ENCODE measurements around the gene DRAXIN.

Gene DRAXIN

GRCh38 chr1:11764115-11764514 lies 72.6 kb downstream of the DRAXIN start:
- TF ChIP-seq ZNF473 (tag by site-specific recombination; IDR thresholded peaks at IDR 0.05) (no peak), ZNF623 (tag by site-specific recombination; IDR thresholded peaks at IDR 0.05) (no peak), ZNF362 (tag by site-specific recombination; IDR thresholded peaks at IDR 0.05) (no peak), EGR2 (tag by site-specific recombination; IDR thresholded peaks at IDR 0.05; ENCODE audit: low read depth) (no peak), ZBTB7A (tag by site-specific recombination; IDR thresholded peaks at IDR 0.05; ENCODE audit: low read depth) (no peak), BCL11B (tag by site-specific recombination; IDR thresholded peaks at IDR 0.05; ENCODE audit: low read depth) (no peak), ZNF561 (tag by site-specific recombination; IDR thresholded peaks at IDR 0.05; ENCODE audit: borderline replicate concordance) (no peak), SALL2 (tag by site-specific recombination; IDR thresholded peaks at IDR 0.05; ENCODE audit: borderline replicate concordance) (no peak)
- Histone ChIP-seq H3K4me1 (ENCODE audit: control insufficient read depth, insufficient read depth, low read length) (no peaks in the 10 kb centered on the region), H3K9me3 (ENCODE audit: control insufficient read depth, insufficient read depth, low read depth, low read length) (no peaks in the 10 kb centered on the region), H3K27ac (ENCODE audit: extremely low read depth, low read depth, low read length) (no peak overlapping the region), H3K36me3 (ENCODE audit: control insufficient read depth in 2 of 2, insufficient read depth in 1 of 2, low read length in 2 of 2) (no peaks in the 10 kb centered on the region), H3K4me3 (ENCODE audit: low read depth, low read length) (no peak overlapping the region)
- CTCF ChIA-PET = no interaction called here
- POLR2A ChIA-PET = no interaction called here

- ChIA-PET POLR2A (no interaction called here), CTCF (no interaction called here)
- H3K36me3 ChIP-seq (ENCODE audit: control insufficient read depth in 2 of 2, insufficient read depth in 1 of 2, low read length in 2 of 2) = no peaks in the 10 kb centered on the region
- TF ChIP-seq ZNF175 (tag by site-specific recombination; IDR thresholded peaks at IDR 0.05) = no peak
- TF ChIP-seq ZNF10 (tag by site-specific recombination; IDR thresholded peaks at IDR 0.05) = no peak
- no peak for TF ChIP-seq ZNF626 (tag by site-specific recombination; IDR thresholded peaks at IDR 0.05)
- no peak for TF ChIP-seq ZBTB48 (tag by site-specific recombination; IDR thresholded peaks at IDR 0.05)
- TF ChIP-seq ZSCAN5A (tag by site-specific recombination; IDR thresholded peaks at IDR 0.05) = no peak
- no peak for TF ChIP-seq TRIM28 (IDR thresholded peaks at IDR 0.05; ENCODE audit: borderline replicate concordance, low read length)
- no peak for TF ChIP-seq ZNF37A (tag by site-specific recombination; IDR thresholded peaks at IDR 0.05)
- TF ChIP-seq, protein P1, sequence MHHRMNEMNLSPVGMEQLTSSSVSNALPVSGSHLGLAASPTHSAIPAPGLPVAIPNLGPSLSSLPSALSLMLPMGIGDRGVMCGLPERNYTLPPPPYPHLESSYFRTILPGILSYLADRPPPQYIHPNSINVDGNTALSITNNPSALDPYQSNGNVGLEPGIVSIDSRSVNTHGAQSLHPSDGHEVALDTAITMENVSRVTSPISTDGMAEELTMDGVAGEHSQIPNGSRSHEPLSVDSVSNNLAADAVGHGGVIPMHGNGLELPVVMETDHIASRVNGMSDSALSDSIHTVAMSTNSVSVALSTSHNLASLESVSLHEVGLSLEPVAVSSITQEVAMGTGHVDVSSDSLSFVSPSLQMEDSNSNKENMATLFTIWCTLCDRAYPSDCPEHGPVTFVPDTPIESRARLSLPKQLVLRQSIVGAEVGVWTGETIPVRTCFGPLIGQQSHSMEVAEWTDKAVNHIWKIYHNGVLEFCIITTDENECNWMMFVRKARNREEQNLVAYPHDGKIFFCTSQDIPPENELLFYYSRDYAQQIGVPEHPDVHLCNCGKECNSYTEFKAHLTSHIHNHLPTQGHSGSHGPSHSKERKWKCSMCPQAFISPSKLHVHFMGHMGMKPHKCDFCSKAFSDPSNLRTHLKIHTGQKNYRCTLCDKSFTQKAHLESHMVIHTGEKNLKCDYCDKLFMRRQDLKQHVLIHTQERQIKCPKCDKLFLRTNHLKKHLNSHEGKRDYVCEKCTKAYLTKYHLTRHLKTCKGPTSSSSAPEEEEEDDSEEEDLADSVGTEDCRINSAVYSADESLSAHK (tag by site-specific recombination; IDR thresholded peaks at IDR 0.05) = no peak
- no peak overlapping the region for H3K27ac ChIP-seq (ENCODE audit: extremely low read depth, low read depth, low read length)
- no peaks in the 10 kb centered on the region for H3K4me1 ChIP-seq (ENCODE audit: control insufficient read depth, insufficient read depth, low read length)
- H3K9me3 ChIP-seq (ENCODE audit: control insufficient read depth, insufficient read depth, low read depth, low read length) = no peaks in the 10 kb centered on the region
- H3K4me3 ChIP-seq (ENCODE audit: low read depth, low read length) = no peak overlapping the region
These were observed 73.0 kb downstream of the DRAXIN start for GRCh38 chr1:11764519-11764918.

- Histone ChIP-seq H3K9me3 (ENCODE audit: control insufficient read depth, insufficient read depth, low read depth, low read length) (no peaks in the 10 kb centered on the region), H3K4me3 (ENCODE audit: low read depth, low read length) (no peak overlapping the region), H3K4me1 (ENCODE audit: control insufficient read depth, insufficient read depth, low read length) (no peaks in the 10 kb centered on the region), H3K27ac (ENCODE audit: extremely low read depth, low read depth, low read length) (no peak overlapping the region), H3K36me3 (ENCODE audit: control insufficient read depth in 2 of 2, insufficient read depth in 1 of 2, low read length in 2 of 2) (no peaks in the 10 kb centered on the region)
- ChIA-PET POLR2A (no interaction called here), CTCF (interaction anchor here (0.7 to 0.9 kb wide), 2 partner anchors 19 to 99 kb away, joined by 3 read pairs; no protein-coding TSS in a partner anchor)
- TF ChIP-seq ZNF426 (tag by site-specific recombination; IDR thresholded peaks at IDR 0.05) = no peak
These were observed 74.3 kb downstream of the DRAXIN start for GRCh38 chr1:11765661-11766428.

All from HEK293 (cell line).